HUES48 (cell line): Measurements from ENCODE around the gene ARHGEF7.

ENCODE experiments used
- H3K27ac ChIP-seq: one replicate; pipeline ENCODE4 v1.7.0; 2013; ENCODE audit warnings: low read depth, low read length, inconsistent platforms
- H3K27me3 ChIP-seq: 2 replicates; pipeline ENCODE4 v1.6.1; 2013; ENCODE audit warnings: mild to moderate bottlenecking, low read length; ENCODE audit not compliant: control insufficient read depth, insufficient read depth
- H3K36me3 ChIP-seq: 2 replicates; pipeline ENCODE4 v1.6.1; 2013; ENCODE audit warnings: low read length; ENCODE audit not compliant: control insufficient read depth, insufficient read depth
- H3K4me1 ChIP-seq: 2 replicates; pipeline ENCODE4 v1.6.1; 2013; ENCODE audit warnings: mild to moderate bottlenecking, low read length; ENCODE audit not compliant: control insufficient read depth, insufficient read depth
- H3K4me3 ChIP-seq: 2 replicates; pipeline ENCODE4 v1.5.1; 2013; ENCODE audit warnings: mild to moderate bottlenecking, low read depth, low read length
- H3K9ac ChIP-seq: 2 replicates; pipeline ENCODE4 v1.6.1; 2013; ENCODE audit warnings: mild to moderate bottlenecking, low read depth, low read length, moderate library complexity
- H3K9me3 ChIP-seq: 2 replicates; pipeline ENCODE4 v1.6.1; 2013; ENCODE audit warnings: low read length; ENCODE audit not compliant: control insufficient read depth, insufficient read depth

ARHGEF7 gene

GRCh38 chr13:111282425-111282824, 167.3 kb downstream of the ARHGEF7 start:
- Histone ChIP-seq H3K4me1 (no peaks in the 10 kb centered on the region), H3K27me3 (no peaks in the 10 kb centered on the region), H3K36me3 (peaks cover 98% of the 10 kb centered on the region), H3K9me3 (no peaks in the 10 kb centered on the region), H3K9ac (no peak overlapping the region), H3K4me3 (no peak overlapping the region), H3K27ac (no peak overlapping the region)

GRCh38 chr13:111282997-111283396, 167.9 kb downstream of the ARHGEF7 start:
- H3K27ac ChIP-seq: no peak overlapping the region
- no peaks in the 10 kb centered on the region for H3K9me3 ChIP-seq
- H3K4me3 ChIP-seq: no peak overlapping the region
- no peak overlapping the region for H3K9ac ChIP-seq
- H3K4me1 ChIP-seq: no peaks in the 10 kb centered on the region
- H3K27me3 ChIP-seq: no peaks in the 10 kb centered on the region
- H3K36me3 ChIP-seq: peaks cover 98% of the 10 kb centered on the region

GRCh38 chr13:111283457-111283856, 168.3 kb downstream of the ARHGEF7 start:
- no peaks in the 10 kb centered on the region for H3K9me3 ChIP-seq
- no peaks in the 10 kb centered on the region for H3K4me1 ChIP-seq
- H3K9ac ChIP-seq: no peak overlapping the region
- H3K27ac ChIP-seq: no peak overlapping the region
- H3K4me3 ChIP-seq: no peak overlapping the region
- no peaks in the 10 kb centered on the region for H3K27me3 ChIP-seq
- H3K36me3 ChIP-seq: peaks cover 98% of the 10 kb centered on the region

- Histone ChIP-seq H3K4me1 (no peaks in the 10 kb centered on the region), H3K9me3 (no peaks in the 10 kb centered on the region), H3K4me3 (no peak overlapping the region), H3K9ac (no peak overlapping the region), H3K27me3 (no peaks in the 10 kb centered on the region), H3K27ac (no peak overlapping the region), H3K36me3 (peaks cover 95% of the 10 kb centered on the region)
Observed at GRCh38 chr13:111283991-111284390, 168.9 kb downstream of the ARHGEF7 start.

- Histone ChIP-seq H3K36me3 (peaks cover 94% of the 10 kb centered on the region), H3K4me3 (no peak overlapping the region), H3K9me3 (no peaks in the 10 kb centered on the region), H3K27me3 (no peaks in the 10 kb centered on the region), H3K4me1 (no peaks in the 10 kb centered on the region), H3K9ac (no peak overlapping the region), H3K27ac (no peak overlapping the region)
Observed at GRCh38 chr13:111284565-111284964, 169.5 kb downstream of the ARHGEF7 start.

GRCh38 chr13:111286162-111286561, 171.1 kb downstream of the ARHGEF7 start:
- Histone ChIP-seq H3K27ac (no peak overlapping the region), H3K4me1 (no peaks in the 10 kb centered on the region), H3K27me3 (no peaks in the 10 kb centered on the region), H3K4me3 (no peak overlapping the region), H3K36me3 (peaks cover 95% of the 10 kb centered on the region), H3K9me3 (no peaks in the 10 kb centered on the region), H3K9ac (no peak overlapping the region)

- Histone ChIP-seq H3K4me1 (no peaks in the 10 kb centered on the region), H3K9ac (no peak overlapping the region), H3K4me3 (no peak overlapping the region), H3K36me3 (peaks cover 95% of the 10 kb centered on the region), H3K27ac (no peak overlapping the region), H3K27me3 (no peaks in the 10 kb centered on the region), H3K9me3 (no peaks in the 10 kb centered on the region)
Observed at GRCh38 chr13:111286749-111287148, 171.6 kb downstream of the ARHGEF7 start.

- Histone ChIP-seq H3K9me3 (no peaks in the 10 kb centered on the region), H3K27me3 (no peaks in the 10 kb centered on the region), H3K27ac (no peak overlapping the region), H3K4me1 (no peaks in the 10 kb centered on the region), H3K9ac (no peak overlapping the region), H3K4me3 (no peak overlapping the region), H3K36me3 (peaks cover 95% of the 10 kb centered on the region)
Observed at GRCh38 chr13:111287201-111287600, 172.1 kb downstream of the ARHGEF7 start.

GRCh38 chr13:111288276-111288675, 173.2 kb downstream of the ARHGEF7 start:
- Histone ChIP-seq H3K27ac (no peak overlapping the region), H3K4me3 (no peak overlapping the region), H3K9ac (no peak overlapping the region), H3K9me3 (no peaks in the 10 kb centered on the region), H3K4me1 (no peaks in the 10 kb centered on the region), H3K36me3 (peaks cover 93% of the 10 kb centered on the region), H3K27me3 (no peaks in the 10 kb centered on the region)

GRCh38 chr13:111289251-111289650, 174.1 kb downstream of the ARHGEF7 start:
- Histone ChIP-seq H3K9me3 (no peaks in the 10 kb centered on the region), H3K4me1 (no peaks in the 10 kb centered on the region), H3K36me3 (peaks cover 89% of the 10 kb centered on the region), H3K27ac (no peak overlapping the region), H3K9ac (no peak overlapping the region), H3K27me3 (no peaks in the 10 kb centered on the region), H3K4me3 (no peak overlapping the region)

- Histone ChIP-seq H3K4me3 (no peak overlapping the region), H3K9ac (no peak overlapping the region), H3K27ac (no peak overlapping the region), H3K36me3 (peaks cover 84% of the 10 kb centered on the region), H3K9me3 (no peaks in the 10 kb centered on the region), H3K4me1 (no peaks in the 10 kb centered on the region), H3K27me3 (no peaks in the 10 kb centered on the region)
Observed at GRCh38 chr13:111291908-111292307, 176.8 kb downstream of the ARHGEF7 start.
